Measurements from ENCODE around the gene CDH26.

DNA sequence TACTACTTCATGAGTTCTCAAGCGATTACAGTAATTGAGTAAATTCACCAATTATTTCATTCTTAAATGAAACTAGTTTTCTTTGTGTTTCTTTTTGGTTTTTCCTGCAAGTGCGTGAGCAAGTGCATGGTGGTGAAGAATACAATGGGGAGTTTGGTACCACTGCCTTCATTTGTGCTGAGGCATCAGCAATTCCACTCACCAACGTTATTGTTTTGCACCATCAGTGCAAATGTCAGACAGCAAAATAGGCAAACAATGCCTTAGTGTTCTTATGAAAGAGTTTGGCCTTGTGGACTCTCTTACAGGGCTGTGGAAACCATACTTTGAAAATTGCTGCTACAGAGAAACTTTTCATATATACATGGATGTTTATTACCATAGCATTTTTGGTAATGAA is 8.2 kb downstream of the CDH26 start:
- TF ChIP-seq, protein P1, sequence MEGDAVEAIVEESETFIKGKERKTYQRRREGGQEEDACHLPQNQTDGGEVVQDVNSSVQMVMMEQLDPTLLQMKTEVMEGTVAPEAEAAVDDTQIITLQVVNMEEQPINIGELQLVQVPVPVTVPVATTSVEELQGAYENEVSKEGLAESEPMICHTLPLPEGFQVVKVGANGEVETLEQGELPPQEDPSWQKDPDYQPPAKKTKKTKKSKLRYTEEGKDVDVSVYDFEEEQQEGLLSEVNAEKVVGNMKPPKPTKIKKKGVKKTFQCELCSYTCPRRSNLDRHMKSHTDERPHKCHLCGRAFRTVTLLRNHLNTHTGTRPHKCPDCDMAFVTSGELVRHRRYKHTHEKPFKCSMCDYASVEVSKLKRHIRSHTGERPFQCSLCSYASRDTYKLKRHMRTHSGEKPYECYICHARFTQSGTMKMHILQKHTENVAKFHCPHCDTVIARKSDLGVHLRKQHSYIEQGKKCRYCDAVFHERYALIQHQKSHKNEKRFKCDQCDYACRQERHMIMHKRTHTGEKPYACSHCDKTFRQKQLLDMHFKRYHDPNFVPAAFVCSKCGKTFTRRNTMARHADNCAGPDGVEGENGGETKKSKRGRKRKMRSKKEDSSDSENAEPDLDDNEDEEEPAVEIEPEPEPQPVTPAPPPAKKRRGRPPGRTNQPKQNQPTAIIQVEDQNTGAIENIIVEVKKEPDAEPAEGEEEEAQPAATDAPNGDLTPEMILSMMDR (conservative IDR thresholded peaks at IDR 0.05): no peak
- no peak for TF ChIP-seq ZFX (IDR thresholded peaks at IDR 0.05)

Data from C4-2B (cell line).